Breast epithelium (tissue), 3 donors: ENCODE data around the gene IL17C.

Source experiments
- CTCF ChIP-seq, 3 donors: fragments of 450-650 bp; IDR thresholded peaks; one replicate each; pipeline ENCODE4 v1.5.1; 2016 to 2017; ENCODE audit warnings: antibody characterized with exemption in 3 of 3, mild to moderate bottlenecking in 3 of 3, moderate library complexity in 3 of 3
- POLR2A ChIP-seq: fragments of 450-650 bp; IDR thresholded peaks from one replicate; pipeline ENCODE4 v1.6.1; 2016; ENCODE audit warnings: antibody characterized with exemption, mild to moderate bottlenecking, moderate library complexity

- TF ChIP-seq POLR2A (no peak), CTCF (IDR thresholded peaks at IDR 0.05) (no peak)
Observed at GRCh38 chr16:88606148-88606757, 32.1 kb upstream of the IL17C start.
